HK-2 (cell line): ENCODE data around the gene RGS9.
"Not testable (repeated sequence)": the region's sequence is repeated elsewhere in the genome, so short reads cannot be mapped to it uniquely, and the experiment has no call there.

Experiments
- DNase-seq: peaks from one replicate; pipeline ENCODE4 v3.0.0-alpha.2; 2018; ENCODE audit not compliant: unreplicated experiment

The RGS9 gene

DNA sequence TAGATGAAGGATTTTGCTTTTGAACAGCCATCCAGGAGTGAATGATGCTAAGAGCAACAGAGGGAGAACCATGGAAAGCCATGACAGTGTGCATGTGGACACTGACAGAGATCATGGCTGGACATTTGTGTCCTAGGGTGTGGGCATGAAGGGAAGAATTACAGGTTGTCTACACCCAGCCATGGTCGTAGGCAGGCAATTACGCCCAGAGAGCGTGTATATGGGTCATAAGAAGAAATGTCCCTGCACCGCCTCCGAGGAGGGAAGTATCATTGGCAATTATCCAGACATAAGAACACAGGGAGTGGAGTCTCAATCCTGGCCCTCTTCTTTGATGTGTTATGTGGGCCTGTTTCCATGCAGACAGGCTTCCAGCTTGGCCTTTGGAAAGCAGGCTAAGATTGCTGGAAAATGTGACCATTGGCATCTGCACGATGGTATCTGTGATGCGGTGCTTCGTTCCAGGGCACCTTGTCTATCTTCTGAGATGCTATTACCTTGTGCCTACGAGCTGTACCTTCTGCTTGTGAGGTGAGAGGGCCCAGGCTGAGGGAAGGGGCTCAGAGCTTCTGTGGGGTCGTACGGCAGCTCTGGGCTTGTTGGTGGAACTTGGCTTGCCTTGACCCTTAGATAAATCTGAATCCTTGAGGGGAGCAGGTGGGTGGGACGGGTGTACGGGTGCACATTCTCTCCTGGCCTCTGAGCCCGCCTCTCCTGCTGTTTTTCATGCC, 19.8 kb downstream of the RGS9 start:
- no peak for DNase-seq

DNA sequence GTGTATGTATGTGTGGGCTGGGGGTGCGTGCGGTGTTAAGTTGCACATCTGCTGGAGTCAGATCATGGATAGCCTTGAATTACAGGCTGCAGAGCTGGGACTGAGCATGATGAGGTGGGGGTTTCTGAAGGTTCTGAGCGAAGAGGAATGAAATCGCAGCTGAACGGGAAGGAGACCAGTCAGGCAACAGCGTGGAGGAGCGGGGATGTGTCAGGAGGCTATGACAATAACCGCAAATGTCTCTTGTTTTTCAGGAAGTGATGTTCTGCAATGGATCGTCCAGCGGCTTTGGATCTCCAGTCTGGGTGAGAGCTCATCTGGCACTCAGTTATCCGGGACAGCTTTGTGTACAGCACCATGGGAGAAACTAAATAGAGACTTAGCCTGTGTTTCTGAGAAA, 20.9 kb downstream of the RGS9 start:
- no peak for DNase-seq

DNA sequence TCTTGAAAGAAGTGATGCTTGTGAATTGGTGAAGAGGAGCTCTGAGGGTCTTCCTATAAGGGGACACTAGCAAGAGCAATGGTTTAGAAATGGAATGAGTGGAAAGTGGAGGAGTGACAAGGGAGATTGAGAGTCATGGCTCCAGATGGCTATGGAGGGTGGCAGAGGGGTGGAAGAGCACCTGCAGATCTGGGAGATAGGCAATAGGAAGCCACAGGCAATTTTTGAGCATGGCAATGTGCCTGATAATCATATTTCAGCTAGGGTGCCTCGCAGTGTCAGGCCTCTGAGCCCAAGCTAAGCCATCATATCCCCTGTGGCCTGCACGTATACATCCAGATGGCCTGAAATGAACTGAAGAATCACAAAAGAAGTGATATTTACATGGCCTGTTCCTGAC, 21.5 kb downstream of the RGS9 start:
- no peak for DNase-seq

DNA sequence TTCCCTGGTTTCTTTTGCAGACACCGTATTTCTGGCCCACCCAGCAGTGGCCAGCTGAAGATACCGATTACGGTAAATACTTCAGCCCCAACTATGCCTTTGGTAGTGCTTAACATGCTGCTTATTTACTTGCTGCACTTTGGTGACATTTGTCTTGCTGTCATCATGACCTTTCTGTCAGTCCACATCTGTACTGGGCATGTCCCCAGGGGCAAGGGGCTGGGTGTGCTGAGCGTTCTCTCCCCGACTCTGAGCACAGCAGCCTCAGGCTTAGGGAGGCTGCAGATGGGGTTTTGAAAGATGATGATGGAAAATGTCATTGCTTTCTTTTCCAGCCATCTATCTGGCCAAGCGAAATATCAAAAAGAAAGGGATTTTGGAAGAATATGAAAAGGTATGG, 23.3 kb downstream of the RGS9 start:
- no peak for DNase-seq

DNA sequence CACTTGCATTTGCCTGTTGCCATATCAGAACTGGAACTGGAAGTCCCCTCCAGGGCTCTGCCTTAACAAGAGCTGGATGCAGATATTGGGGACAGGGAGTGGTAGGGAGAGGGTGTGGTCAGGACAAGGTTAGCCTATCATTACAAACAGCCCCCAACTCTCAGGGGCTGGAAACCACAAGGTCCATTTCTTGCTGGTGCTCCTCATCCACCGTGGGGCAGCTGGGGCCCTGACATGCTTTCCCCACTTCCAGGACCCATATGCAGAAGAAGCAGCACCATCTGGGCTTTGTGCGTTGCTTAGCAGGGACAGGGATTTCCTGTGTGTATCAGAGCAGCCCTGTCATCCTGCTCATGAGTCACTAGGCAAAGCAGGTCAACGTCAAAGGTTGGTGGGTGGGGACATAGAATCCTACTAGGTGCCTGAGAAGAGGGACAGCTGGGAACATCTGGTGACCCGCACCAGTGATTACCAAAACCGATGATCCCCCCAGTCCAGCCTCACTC, 26.9 kb downstream of the RGS9 start:
- DNase-seq: peak; percentile 17

DNA sequence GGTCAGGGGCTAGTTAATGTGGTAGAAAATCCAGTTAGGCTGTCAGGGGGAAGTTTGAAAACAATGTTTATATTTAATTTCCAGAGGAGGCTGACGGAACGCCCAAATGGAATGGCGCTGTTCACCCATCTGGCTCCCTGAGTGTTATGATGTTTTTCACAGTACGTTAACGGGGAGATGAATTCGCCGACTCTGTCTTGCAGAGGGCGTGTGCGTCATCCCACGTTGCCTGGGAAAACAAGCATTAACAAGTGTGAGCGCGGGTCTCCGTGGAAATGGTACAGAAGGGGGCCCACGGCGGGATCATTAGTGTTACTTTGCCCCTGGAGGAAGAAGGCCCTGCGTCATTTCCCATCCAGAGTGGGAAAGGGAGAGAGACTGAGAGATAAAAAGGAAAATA, 29.6 kb downstream of the RGS9 start:
- no peak for DNase-seq

DNA sequence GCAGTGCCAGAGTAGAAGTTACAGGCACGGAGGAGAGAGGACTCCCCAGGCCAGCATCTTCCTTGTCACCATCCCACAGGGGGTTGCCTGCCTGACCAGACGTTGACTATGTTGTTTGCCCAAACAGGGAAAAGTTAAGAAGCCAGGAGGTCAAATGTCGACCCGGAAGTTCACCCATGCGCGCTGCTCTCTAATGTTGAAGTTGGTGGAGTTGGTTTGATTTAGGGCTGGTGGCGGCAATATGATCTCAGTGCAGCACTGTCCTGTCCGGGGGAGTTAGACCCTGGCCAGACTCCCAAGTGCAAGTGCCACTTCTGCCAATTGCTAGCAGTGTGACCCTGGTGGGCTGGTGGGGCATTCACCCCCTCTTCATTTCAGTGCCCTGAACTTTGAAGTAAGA, 30.4 kb downstream of the RGS9 start:
- DNase-seq: no peak

DNA sequence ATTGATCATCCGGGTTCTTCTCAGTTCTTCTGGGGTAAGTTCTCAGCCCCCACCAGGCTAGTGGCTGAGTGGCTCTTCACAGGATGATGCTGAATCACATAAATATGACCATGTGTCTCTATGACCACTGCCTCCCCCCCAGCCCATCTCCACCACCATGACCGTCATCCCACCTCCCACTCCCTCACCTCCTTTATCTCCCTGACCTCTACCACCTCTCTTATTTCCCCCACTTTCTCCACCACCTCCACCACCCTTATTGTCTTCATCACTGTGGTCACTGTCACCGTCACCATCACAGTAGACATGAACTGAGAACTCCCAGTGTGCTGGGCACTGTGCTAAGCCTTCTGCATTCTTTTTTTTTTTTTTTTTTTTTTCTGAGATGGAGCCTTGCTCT, 32.5 kb downstream of the RGS9 start:
- DNase-seq: no peak

DNA sequence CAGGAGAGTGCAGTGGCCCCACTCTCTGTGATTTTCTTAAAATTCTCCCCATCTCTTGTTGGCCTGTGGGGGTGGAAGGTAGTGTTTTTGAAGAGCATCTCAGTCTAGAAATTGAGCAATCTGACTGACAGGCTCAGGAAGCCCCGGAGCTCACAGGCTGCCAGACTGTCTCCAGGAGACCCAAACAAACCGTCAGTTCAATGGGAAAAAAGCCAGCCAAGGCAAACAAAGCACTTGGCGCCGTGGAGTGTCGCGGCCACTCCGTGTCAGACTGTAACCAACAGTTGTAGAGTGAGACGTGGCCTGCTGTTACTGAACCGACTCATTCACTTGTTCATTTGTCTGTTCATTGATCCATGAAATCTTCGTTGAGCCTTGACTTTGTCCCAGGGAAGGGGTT, 33.7 kb downstream of the RGS9 start:
- no peak for DNase-seq

DNA sequence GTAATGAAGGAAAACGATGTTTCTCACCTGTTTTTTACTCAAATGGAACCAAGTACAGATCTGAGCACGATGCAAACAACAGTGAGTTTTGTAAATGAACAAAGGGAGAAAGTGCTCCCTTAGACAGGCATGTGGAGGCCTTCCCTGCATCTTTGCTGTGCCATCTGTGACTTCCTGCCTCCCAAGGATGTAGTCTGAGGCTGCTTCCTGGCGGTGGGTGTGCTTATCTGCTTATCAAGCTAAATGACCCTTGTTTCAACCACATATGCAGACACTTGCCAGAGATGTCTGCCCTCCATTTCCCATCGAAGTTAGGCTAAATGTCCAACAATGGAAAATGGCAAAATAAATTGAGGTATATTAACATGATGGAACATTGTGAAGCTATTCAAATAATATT, 34.6 kb downstream of the RGS9 start:
- no peak for DNase-seq

DNA sequence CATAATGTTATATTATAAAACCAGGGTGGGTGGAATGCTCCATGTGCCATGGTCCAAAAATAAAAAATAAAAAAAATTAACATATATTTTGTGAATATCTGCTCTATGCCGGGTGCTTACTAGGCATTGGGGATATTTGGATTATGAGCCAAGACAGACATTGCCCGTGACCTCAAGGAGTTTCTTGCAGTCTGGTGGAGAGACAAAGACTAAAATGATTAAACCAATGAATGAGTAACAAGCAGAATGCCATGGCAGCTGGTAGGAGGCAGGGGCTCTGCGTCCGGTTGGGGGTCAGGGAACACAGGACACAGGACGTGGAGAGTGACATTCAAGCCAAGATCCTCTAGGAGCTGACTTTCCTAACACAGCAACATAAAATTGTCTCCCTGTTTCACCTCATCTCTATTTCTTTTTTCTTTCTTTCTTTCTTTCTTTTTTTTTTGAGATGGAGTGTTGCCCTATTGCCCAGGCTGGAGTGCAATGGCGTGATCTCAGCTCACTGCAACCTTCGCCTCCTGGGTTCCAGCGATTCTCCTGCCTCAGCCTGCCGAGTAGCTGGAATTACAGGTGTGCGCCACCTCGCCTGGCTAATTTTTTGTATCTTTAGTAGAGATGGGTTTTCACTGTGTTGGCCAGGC, 35.4 kb downstream of the RGS9 start:
- DNase-seq: no peak

DNA sequence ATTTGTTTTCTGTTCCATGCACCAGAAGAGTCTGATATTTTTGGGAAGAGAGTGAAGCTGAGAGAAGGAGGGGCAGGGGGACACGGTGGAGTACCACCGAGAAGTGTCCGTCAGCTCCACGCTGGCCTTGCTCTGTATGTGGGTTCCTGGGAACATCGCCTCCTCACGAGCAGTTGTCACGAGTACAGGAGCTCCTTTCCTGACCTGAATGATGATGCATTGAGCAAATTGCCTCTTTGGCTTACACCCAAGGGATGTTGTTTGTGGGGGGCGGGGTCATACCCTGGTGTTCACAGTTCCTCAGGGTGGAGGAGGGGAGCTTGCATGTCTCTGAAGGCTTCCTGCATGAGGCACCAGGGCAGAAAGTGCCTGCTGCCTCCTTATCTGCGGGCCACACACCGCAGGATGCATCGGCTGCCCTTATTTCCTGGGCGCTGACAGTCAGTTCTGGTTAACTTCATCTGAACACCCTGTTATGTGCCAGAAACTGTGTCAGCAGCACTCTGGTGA, 36.2 kb downstream of the RGS9 start:
- DNase-seq: peak; percentile 71

DNA sequence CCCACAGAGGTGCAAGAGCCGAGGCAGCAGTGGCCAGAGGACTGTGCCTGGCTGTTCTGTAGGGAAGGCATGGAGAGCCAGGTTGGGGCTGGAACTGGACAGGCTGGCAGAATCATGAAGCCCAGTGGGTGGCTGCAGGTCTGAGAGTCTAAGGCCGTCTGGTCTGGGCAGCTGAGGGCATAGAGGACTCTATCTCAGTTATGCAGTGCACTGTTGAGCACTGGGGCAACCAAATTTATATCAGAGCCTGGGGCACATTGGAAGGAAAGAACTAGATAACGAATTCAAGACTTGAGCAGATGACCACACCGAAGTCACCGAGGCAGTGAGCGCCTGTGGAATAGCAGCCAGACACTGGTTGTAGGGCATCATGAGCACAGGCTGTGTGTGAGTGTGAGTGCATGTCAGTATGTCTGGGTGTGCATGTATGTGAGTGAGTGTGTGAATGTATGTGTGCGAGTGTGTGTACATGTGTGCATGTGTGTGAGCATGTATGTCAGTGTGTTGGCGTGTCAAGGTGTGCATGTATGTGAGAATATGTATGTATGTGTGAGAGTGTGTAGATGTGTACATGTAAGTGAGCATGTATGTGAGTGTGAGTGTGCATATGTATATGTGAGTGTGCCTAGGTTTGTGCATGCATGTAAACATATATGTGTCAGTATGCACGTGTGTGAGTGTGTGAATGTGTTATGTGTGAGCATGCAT, 37.0 kb downstream of the RGS9 start:
- DNase-seq: no peak

DNA sequence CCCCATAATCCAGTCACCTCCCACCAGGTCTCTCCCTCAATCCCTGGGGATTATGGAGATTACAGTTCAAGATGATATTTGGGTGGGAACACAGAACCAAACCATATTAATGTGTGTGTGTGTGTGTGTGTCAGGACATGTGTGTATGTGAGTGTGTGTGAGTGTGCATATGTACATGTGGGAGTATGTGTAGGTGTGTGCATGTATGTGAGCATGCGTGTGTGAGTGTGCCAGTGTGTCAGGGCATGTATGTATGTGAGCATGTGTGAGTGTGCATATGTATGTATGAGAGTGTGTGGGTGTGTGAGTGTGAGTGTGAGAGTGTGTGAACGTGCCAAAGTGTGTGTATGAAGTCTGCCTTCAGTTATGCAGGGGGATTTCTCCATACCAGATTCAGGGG, 37.8 kb downstream of the RGS9 start:
- no peak for DNase-seq

DNA sequence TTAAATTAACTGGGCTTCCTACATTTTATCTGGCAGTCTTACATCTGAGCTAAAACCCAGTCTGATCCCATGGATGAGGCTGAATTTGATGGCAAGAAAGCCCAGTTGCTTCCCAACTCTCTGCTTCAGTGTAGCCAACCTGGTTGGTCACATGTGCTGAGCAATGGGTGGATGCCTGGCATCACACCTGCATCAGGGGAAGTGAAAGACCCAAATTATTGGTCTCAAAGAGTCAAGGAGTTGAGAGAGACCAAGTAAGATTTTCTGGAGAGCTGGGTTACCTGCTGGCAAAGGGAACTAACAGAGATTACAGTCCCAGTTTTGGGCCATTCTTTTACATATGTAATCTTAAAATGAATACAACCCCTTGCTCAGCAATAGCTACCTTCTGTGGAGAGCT, 38.8 kb downstream of the RGS9 start:
- no peak for DNase-seq

DNA sequence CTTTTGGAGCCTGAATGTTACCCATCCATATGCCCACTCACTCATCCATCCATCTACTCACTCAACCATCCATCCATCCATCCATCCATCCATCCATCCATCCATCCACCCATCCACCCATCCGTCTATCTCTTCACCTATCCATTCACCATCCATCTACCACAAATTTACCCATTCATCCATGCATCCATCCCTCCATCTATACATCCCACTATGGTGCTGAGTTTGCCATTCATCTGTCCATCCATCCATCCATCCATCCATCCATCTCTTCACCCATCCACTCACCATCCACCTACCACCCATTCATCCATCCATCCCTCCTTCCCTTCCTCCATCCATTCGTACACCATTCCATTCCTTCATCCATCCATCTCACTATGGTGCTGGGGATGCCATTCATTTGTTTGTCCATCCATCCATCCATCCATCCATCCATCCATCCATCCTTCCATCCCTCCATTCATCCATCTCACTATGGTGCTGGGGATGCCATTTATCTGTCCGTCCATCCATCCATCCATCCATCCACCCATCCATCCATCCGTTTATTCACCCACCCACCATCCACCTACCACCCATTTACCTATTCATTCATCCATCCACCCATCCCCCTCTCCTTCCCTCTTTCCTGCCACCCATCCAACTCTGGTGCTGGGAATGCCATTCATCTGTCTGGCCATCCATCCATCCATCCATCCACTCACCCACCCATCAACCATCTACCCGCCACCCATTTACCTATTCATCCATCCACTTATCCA, 39.7 kb downstream of the RGS9 start:
- no peak for DNase-seq

DNA sequence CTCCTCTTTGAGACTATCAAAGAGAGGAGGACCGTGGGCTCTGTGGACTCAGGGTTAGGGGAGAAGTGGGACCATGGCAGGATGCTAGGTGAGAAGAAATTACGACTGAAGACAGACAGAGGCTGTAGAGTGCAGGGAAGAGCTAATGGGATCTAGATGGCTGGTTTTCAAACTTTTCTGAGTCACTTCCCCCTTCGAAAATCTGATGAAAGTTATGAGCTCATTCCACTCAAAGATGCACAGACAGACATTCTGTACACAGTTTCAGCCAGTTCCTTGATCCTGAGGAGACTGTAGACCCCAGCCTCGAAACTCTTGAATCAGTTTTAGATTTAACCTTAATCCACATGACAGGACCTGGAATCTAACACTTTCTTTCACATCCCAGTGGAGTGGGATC, 40.7 kb downstream of the RGS9 start:
- no peak for DNase-seq

DNA sequence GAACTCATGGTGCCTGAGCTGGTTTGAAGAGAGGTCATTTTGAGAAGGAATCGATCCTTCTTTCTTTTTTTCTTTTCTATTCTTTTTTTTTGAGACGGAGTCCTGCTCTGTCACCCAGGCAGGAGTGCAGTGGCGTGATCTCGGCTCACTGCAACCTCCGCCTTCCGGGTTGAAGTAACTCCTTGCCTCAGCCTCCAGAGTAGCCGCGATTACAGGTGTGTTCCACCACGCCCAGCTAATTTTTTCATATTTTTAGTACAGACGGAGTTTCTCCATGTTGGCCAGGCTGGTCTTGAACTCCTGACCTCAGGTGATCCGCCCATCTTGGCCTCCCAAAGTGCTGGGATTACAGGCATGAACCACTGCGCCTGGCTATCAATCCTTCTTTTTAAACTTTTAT, 43.1 kb downstream of the RGS9 start:
- not testable (repeated sequence) for DNase-seq

DNA sequence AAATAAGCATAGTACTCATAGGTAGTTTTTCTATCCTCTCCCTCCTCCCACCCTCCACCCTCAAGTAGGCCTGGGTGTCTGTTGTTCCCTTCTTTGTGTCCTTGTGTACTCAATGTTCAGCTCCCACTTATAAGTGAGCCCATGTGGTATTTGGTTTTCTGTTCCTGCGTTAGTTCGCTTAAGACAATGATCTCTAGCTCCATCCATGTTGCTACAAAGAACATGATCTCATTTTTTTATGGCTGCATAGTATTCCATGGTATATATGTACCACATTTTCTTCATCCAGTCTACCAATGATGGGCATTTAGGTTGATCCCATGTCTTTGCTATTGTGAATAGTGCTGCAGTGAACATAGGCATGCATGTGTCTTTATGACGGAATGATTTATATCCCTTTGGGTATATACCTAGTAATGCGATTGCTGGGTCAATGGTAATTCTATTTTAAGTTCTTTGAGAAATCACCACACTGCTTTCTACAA, 43.6 kb downstream of the RGS9 start:
- DNase-seq: not testable (repeated sequence)

DNA sequence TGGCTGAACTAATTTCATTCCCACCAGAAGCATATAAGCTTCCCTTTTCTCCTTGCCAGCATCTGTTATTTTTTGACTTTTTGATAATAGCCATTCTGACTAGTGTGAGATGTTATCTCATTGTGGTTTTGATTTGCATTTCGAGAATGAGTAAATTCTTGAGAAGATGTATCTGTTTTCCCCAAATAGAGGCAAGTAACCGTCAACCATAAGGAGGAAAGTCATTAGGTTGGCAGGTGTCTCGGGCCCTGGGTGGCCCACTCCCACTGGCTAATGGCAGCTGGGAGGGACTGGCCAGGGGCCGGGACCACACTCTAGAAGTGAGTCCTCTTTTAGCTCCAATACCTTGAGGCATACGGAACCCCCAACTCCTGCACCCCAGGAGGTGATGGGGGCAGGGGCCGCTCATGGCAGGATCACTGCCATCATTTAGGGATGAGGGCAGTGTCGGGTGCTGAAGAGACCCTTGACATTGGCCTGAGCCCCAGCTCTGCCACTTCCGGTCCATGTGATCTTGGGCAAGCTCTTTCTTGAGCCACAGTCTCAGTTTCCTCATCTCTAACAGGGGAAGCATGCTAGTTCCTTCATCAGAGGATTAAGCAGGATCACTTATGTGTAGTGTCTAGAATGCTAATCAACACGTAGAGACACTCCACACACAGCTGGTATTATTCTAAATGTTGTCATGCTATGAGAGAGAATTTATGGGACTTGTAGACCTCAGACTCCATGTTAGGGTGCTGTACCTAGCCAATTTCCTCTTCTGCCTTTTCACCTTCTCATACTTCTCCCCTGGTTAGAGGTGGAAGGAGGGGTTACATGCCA, 44.3 kb downstream of the RGS9 start:
- no peak for DNase-seq

DNA sequence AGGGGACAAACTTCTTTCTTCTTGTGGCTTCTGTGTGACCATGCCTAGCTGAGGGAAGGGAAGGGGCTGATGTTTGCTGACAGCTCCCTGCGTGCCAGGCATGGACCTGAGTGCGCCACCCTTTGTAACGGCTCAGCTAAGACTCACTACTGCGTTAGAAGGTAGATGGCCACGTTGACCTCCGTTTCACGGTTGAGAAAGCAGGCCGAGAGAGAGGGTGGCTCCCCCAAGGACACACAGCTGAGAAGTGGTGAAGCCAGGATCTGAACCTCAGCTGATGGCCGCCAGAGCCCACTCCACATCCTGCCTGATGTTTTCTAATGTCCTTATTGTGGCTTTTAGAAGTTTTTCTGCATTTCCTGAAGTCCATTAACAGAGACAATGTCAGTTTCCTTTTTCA, 45.1 kb downstream of the RGS9 start:
- no peak for DNase-seq
